Stomach (tissue), 4 donors: ENCODE data around the gene KHDRBS2.

Source experiments
- CTCF ChIP-seq, 7 experiments: fragments of 450-650 bp in 4 of 7; fragments of 200-600 bp in 3 of 7; sonication (generic) in 3 of 7; IDR thresholded peaks; one replicate each; pipeline ENCODE4 v1.5.1; 2016 to 2019; ENCODE audit warnings: antibody characterized with exemption in 7 of 7, control low read depth in 2 of 7, mild to moderate bottlenecking in 1 of 7
- EP300 ChIP-seq: sonication (generic); formaldehyde crosslinking; IDR thresholded peaks from one replicate; pipeline ENCODE4 v1.6.1; 2017; ENCODE audit warnings: antibody characterized with exemption
- POLR2A ChIP-seq, 4 donors: fragments of 450-650 bp; IDR thresholded peaks; one replicate each; pipeline ENCODE4 v1.6.1; 2016; ENCODE audit warnings: antibody characterized with exemption in 4 of 4, control low read depth in 2 of 4, mild to moderate bottlenecking in 1 of 4, moderate library complexity in 1 of 4
- POLR2AphosphoS5 ChIP-seq, 3 donors: sonication (generic); formaldehyde crosslinking; IDR thresholded peaks; one replicate each; pipeline ENCODE4 v1.6.1; 2016; ENCODE audit warnings: antibody characterized with exemption in 3 of 3

- TF ChIP-seq CTCF (IDR thresholded peaks at IDR 0.05) (no peak), POLR2A (IDR thresholded peaks at IDR 0.05) (no peak), POLR2AphosphoS5 (IDR thresholded peaks at IDR 0.05) (no peak), EP300 (no peak)
Measured at GRCh38 chr6:61841958-61842357, 444.1 kb downstream of the KHDRBS2 start.
